Epithelial cell of proximal tubule (primary cell): Measurements from ENCODE around the gene FAM241B. TPM values are rescaled to one million over a fixed set of nuclear protein-coding genes. Genes with fewer than 3 reads are reported as not detected.

Experiments
- DNase-seq: peaks from one replicate; pipeline ENCODE4 v3.0.0-alpha.2; 2011; ENCODE audit warnings: low read depth
- H3K4me3 ChIP-seq: 2 replicates; pipeline ENCODE4 v1.5.1; 2011; ENCODE audit warnings: low read depth, mild to moderate bottlenecking, low read length
- CTCF ChIP-seq: conservative IDR thresholded peaks from 2 replicates; pipeline ENCODE4 v1.5.1; 2012; ENCODE audit warnings: low read depth, mild to moderate bottlenecking, low read length
- total RNA-seq: library from RNA; depleted of rRNA; stranded (reverse); fragments of >200 nt; gene quantifications from 2 replicates; pipeline ENCODE4 v1.2.3, GENCODE V29; 2015

FAM241B gene
- total RNA-seq, 1 donor from 2014 or later = 4.2 TPM

DNA sequence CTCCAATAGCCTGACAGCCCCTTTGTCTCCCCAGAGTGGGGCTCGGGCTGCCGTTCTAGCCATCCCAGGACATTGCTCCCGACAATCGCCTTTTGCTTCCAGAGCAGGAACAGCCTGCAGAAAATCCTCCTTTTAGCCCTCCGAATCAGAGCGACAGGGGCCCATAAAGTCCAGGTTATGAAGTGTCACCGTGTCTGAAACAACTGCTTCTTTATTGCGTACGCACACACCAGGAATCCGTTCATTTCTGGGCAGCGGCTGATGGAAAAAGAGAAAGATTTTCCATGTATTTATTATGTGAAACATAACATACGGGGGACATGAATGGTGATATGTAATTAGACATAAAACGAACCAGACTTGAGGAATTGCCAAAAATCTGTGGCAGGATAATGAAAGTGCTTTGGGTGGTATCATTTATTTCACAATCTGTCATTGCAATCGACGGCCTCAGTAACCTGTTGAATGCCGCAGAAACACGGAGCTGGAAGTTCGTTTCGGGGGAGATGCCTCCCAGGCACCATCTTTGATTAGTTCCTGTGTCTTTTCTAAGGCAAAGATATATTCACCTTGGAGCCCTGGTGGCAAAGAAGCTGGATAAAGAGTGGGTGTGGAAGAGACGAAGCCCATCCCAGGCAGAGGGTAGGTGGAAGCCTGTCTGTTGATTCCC, 48.1 kb downstream of the FAM241B start:
- TF ChIP-seq CTCF = no peak
- no peak overlapping the region for H3K4me3 ChIP-seq
- DNase-seq = no peak

- no peak overlapping the region for H3K4me3 ChIP-seq
- no peak for DNase-seq
- TF ChIP-seq CTCF = no peak
These were observed 49.7 kb downstream of the FAM241B start for GRCh38 chr10:69679736-69680135.

DNA sequence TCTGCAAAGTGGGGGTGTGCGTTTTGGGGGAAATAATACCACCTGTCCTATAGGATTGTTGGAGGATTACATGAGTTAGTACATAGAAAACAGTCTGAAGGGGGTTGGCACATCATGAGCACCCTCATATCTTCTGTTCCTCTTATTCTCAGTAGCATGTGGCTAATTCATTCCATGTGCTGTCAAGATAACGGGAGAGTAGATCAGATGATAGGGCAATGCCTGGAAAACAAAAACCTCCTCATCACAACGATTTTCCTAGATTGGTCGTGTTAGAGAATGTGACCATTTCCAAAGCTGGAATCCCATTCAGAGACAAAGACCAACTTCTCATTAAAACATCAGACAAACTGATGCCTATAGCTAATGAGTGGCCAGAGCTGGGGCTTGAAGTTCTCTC, 50.6 kb downstream of the FAM241B start:
- TF ChIP-seq CTCF = no peak
- H3K4me3 ChIP-seq = no peak overlapping the region
- DNase-seq = no peak

DNA sequence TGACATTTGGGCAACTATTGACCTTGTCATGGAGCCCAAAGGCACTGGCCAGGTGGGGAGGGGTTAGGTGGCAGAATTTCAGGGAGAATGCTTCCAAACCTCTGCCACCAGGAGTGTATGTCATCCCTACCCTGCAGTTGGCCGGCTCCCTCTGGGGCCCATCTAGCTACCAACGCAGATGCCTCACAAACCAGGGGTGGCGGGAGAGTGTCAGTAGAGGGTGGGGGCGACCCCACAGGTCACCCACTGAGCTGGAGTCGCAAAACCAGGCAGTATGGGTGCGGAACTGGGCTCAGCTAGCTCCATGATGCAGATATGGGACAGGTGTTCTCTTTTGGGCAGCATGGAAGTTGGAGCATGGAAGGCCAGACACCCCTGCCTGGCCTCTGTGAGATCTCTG, 51.4 kb downstream of the FAM241B start:
- no peak for DNase-seq
- H3K4me3 ChIP-seq = no peak overlapping the region
- no peak for TF ChIP-seq CTCF

GRCh38 chr10:69682955-69683474, 53.0 kb downstream of the FAM241B start:
- H3K4me3 ChIP-seq = no peak overlapping the region
- TF ChIP-seq CTCF = no peak

More at GRCh38 chr10:69682955-69683474, 53.0 kb downstream of the FAM241B start:
- DNase-seq = no peak

Other genes with a start within 250 kb of the FAM241B start
- gene TACR2, start 213.3 kb upstream of the FAM241B start, total RNA-seq = 0.23 TPM in 1 of 2 replicates, not detected in the other
- gene TSPAN15, start 178.8 kb upstream of the FAM241B start, total RNA-seq = 26.4 and 28.6 TPM in 2 replicates
- gene NEUROG3, start 56.8 kb upstream of the FAM241B start, total RNA-seq = not detected in 2 replicates
- gene COL13A1, start 171.7 kb downstream of the FAM241B start, total RNA-seq = 6.0 and 13.6 TPM in 2 replicates